ACC112 (cell line): ENCODE measurements around the gene ATP5ME.

Source experiments
- H2AFZ ChIP-seq: fragments of 200-600 bp; sonication (generic); one replicate; pipeline ENCODE4 v1.6.0; 2017; ENCODE audit warnings: antibody characterized with exemption, low read length; ENCODE audit not compliant: unreplicated experiment
- H3K27ac ChIP-seq: fragments of 200-600 bp; sonication (generic); 2 replicates; pipeline ENCODE4 v1.5.1; 2014; ENCODE audit warnings: low read depth, mild to moderate bottlenecking, antibody characterized with exemption, low read length, moderate library complexity
- H3K27me3 ChIP-seq: fragments of 200-600 bp; sonication (generic); 2 replicates; pipeline ENCODE4 v1.6.1; 2014; ENCODE audit warnings: mild to moderate bottlenecking, antibody characterized with exemption, low read length, moderate library complexity, mixed read lengths; ENCODE audit not compliant: insufficient read depth
- H3K36me3 ChIP-seq: fragments of 200-600 bp; sonication (generic); 2 replicates; pipeline ENCODE4 v1.6.1; 2016; ENCODE audit warnings: mild to moderate bottlenecking, antibody characterized with exemption, low read length, moderate library complexity, mixed read lengths; ENCODE audit not compliant: insufficient read depth
- H3K4me1 ChIP-seq: fragments of 200-600 bp; sonication (generic); one replicate; pipeline ENCODE4 v1.6.1; 2016; ENCODE audit warnings: low read length, mixed read lengths; ENCODE audit not compliant: insufficient read depth, unreplicated experiment, control insufficient read depth
- H3K4me3 ChIP-seq: fragments of 200-600 bp; sonication (generic); 2 replicates; pipeline ENCODE4 v1.5.1; 2014; ENCODE audit warnings: mild to moderate bottlenecking, low read depth, low read length
- H3K79me2 ChIP-seq: fragments of 200-600 bp; sonication (generic); one replicate; pipeline ENCODE4 v1.6.0; 2016; ENCODE audit warnings: low read length; ENCODE audit not compliant: control insufficient read depth, unreplicated experiment, insufficient read depth

Gene ATP5ME

DNA sequence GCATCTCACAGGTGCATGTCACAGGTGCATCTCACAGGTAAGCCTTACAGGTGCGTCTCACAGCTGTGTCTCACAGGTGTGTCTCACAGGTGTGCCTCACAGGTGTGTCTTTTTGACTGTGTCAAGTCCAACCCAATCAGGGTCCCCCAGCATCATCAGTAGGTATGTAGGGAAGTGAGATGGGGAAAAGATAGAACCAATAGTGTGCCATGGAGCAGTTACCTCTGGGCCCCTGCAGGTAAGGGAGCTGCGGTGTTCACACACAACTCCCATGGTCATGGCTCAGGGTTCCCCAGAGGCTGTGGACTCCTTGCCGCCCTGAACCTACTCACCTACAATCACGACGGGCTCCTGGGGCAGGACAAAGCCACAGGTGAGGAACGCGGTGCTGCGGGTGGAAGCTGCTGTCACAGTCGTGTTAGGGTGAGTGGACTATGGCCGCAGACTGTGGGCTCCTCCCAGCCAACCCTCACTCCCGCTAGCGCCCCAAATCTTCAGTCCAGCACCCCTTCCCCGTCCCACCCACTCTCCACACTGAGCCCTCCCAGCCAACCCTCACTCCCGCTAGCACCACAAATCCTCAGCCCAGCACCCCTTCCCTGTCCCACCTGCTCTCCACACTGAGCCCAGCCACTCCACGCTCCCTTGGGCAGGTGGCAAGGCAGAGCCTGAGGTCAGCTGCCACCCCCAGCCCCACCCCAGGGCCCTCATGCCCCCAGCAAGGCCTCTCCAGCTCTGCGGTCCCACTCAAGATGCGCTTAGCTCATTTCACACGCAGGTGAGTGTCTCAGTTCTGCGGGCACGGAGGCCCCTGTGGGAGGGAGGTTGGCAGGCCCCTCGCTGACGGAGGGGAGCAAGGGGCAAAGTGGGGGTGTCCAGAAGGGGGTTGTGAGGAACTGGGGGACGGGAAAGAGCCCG is 50.8 kb downstream of the ATP5ME start:
- H3K79me2 ChIP-seq: no peaks in the 10 kb centered on the region
- H3K4me3 ChIP-seq: no peak overlapping the region
- H3K27me3 ChIP-seq: peaks cover 14% of the 10 kb centered on the region; the same call in 1 of the 2 replicates
- no peaks in the 10 kb centered on the region for H3K36me3 ChIP-seq
- no peak overlapping the region for H2AFZ ChIP-seq
- H3K4me1 ChIP-seq: no peaks in the 10 kb centered on the region
- H3K27ac ChIP-seq: no peak overlapping the region
